Measurements from ENCODE around the gene SERGEF.

DNA sequence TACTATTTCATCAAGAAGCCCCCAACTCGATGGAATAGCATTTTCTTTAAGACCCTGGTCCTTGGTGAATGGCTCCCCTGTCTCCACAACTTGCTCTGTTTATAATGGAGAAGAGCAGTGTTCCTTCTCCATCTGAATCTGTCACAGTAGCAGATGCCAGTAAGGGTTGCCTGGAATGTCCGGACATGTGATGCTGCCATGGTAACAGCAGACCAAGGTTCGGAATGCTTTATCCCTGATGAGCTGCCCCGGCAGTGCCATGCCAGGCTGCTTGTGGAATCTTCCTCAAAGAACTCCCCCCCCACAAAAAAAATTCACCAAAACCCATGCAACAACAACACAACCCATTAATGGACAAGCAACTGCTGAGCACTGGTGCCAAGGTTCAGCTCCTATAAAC lies 205.8 kb downstream of the SERGEF start:
- TF ChIP-seq EZH2phosphoT487 (conservative IDR thresholded peaks at IDR 0.05; ENCODE audit: low read length), result no peak
- no peak for TF ChIP-seq CTCF (IDR thresholded peaks at IDR 0.05; ENCODE audit: insufficient read depth, low read length, poor library complexity, severe bottlenecking)
